GM18508 (cell line): Measurements from ENCODE around the gene CBLL1.

ENCODE experiments used
- ATAC-seq: cut with Tn5 transposase; IDR thresholded peaks from one replicate; pipeline ENCODE4 v1.9.1; 2021; ENCODE audit warnings: moderate number of reproducible peaks; ENCODE audit not compliant: insufficient read depth, unreplicated experiment

The CBLL1 gene

GRCh38 chr7:107803009-107803610 lies 59.2 kb downstream of the CBLL1 start, which contains the start of gene SLC26A3:
TSS of gene SLC26A3 (minus strand) at chr7:107803223. CDS start at chr7:107794509, 8,714 bp downstream.
- ATAC-seq: no peak

DNA sequence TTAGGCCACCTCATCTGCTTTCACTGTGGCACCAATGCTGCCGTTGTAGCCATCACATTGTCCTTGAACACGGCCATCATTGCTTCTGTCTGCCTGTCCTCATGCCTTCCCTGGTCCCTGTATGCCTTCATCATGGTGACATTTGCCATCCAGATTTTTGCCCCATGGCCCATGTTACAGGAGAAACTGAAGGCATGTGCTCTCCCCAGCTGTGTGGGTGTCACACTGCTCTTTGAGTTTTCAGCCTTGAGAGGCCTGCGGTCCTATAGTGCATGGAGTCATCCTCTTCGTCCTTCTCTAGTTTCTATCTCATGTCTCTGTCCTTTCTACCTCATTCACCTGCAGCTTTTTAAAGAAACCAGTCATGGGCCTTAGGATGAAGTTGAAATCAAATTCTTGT lies 65.2 kb downstream of the CBLL1 start:
- no peak for ATAC-seq

DNA sequence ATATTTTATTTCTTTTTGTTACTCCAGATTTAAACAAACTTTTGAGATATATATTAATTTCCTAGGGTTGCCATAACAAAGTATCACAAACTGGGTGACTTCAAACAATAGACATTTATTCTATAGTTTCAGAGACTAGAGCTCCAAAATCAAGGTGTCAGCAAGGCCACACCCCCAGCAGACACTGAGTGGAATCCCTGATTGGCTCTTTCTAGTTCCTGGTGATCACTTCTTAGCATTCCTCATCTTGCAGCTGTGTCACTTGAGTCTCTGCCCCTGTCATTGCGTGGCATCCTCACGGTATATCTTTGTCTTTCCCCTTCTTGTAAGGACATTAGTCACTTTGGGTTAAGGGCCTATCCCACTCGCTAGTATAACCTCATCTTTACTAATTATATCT lies 66.7 kb downstream of the CBLL1 start:
- no peak for ATAC-seq
